ENCODE data around the gene GLYATL1.

The GLYATL1 gene

DNA sequence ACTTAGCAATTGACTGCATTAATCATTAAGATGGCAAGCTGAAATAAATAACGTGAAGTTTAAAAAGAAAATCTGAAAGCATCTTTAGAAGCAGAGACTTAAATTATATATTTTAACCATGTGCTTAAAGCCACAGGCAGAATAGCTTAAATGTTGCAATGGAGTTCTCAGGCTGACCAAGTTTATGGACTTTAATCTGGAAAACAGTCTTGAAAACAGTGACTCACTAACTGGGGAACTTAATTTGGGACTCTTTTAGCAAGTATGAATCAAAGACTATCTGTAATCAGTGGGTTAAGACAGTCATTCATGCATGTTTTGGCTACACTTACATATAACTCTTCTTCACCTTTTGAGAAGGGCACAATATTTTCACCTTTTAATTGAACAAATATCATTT lies 12.6 kb upstream of the GLYATL1 start:
- Histone ChIP-seq H3K9ac (ENCODE audit: low read length in 2 of 2) (no peak overlapping the region), H3K36me3 (ENCODE audit: control insufficient read depth in 2 of 2, insufficient read depth in 2 of 2, low read length in 2 of 2) (no peaks in the 10 kb centered on the region), H3K27me3 (ENCODE audit: control insufficient read depth in 1 of 2, insufficient read depth in 2 of 2, low read length in 2 of 2) (peaks cover 0 to 15% of the 10 kb centered on the region in 2 donors), H3K9me3 (ENCODE audit: control insufficient read depth in 2 of 2, low read length in 2 of 2) (no peaks in the 10 kb centered on the region), H3K4me1 (ENCODE audit: control insufficient read depth, insufficient read depth, low read length) (no peaks in the 10 kb centered on the region), H3K27ac (ENCODE audit: low read length) (no peak overlapping the region), H3K4me3 (ENCODE audit: low read length in 2 of 2) (no peak overlapping the region)

DNA sequence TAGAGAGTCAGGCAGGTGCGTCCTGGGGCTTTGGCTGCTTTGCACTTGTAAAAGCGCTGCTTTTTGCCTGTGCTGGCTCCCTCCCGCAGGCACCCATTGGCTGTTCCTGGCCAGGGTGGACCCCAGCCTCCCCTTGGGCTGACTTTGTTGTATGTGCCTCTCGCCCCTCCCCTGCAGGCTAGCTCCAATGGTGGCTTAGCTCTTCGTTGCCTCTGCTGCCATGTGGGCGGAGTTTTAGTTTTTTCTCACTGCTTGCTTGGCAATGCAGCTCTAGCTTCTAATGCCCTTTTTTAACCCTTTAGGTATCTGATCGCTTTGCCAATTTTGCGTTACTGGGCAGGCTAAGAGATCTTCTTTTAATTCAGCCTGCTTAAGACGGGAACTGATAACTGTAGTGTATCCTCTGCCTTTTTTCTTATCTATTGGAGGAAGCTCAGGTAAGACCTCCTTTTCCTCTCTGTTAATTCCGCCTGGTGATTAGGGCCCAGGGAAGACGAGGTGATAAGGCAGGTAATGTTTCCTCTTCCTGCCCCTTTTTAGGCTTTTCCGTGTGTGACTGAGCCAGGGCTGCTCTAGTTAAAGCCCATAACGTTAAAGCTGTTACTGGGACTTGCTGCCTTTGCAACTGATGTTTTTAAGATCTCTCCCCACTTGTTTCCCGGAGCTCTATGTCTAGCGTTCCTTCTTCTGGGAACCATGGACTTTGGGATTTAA lies 11.7 kb upstream of the GLYATL1 start:
- Histone ChIP-seq H3K4me1 (ENCODE audit: control insufficient read depth, insufficient read depth, low read length) (no peaks in the 10 kb centered on the region), H3K9ac (ENCODE audit: low read length in 2 of 2) (no peak overlapping the region), H3K27ac (ENCODE audit: low read length) (no peak overlapping the region), H3K27me3 (ENCODE audit: control insufficient read depth in 1 of 2, insufficient read depth in 2 of 2, low read length in 2 of 2) (peaks cover 0 to 15% of the 10 kb centered on the region in 2 donors), H3K4me3 (ENCODE audit: low read length in 2 of 2) (no peak overlapping the region), H3K9me3 (ENCODE audit: control insufficient read depth in 2 of 2, low read length in 2 of 2) (no peaks in the 10 kb centered on the region), H3K36me3 (ENCODE audit: control insufficient read depth in 2 of 2, insufficient read depth in 2 of 2, low read length in 2 of 2) (no peaks in the 10 kb centered on the region)

DNA sequence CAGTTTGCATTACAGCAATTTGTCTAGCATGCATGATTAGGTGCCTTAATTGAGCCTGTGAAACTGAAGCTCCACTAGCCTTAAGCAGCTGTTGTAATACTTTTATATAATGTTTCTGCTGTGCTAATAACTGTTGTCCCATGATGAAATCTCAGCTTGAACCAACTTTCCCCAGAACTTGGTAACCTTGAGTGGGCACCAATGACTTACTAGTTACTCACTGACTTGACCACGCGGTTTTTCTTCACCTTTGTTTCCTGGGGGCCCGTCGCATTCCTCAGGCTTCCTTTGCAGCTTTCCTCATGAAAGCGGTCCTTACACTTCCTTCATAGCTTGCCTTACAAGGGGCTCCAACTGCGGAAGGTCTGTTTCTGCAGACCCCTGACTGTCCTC lies 11.2 kb upstream of the GLYATL1 start:
- no peak overlapping the region for H3K27ac ChIP-seq (ENCODE audit: low read length)
- H3K9me3 ChIP-seq (ENCODE audit: control insufficient read depth in 2 of 2, low read length in 2 of 2): no peaks in the 10 kb centered on the region
- peaks cover 0 to 15% of the 10 kb centered on the region in 2 donors for H3K27me3 ChIP-seq (ENCODE audit: control insufficient read depth in 1 of 2, insufficient read depth in 2 of 2, low read length in 2 of 2)
- H3K4me3 ChIP-seq (ENCODE audit: low read length in 2 of 2): no peak overlapping the region
- H3K9ac ChIP-seq (ENCODE audit: low read length in 2 of 2): no peak overlapping the region
- H3K36me3 ChIP-seq (ENCODE audit: control insufficient read depth in 2 of 2, insufficient read depth in 2 of 2, low read length in 2 of 2): no peaks in the 10 kb centered on the region
- H3K4me1 ChIP-seq (ENCODE audit: control insufficient read depth, insufficient read depth, low read length): no peaks in the 10 kb centered on the region

DNA sequence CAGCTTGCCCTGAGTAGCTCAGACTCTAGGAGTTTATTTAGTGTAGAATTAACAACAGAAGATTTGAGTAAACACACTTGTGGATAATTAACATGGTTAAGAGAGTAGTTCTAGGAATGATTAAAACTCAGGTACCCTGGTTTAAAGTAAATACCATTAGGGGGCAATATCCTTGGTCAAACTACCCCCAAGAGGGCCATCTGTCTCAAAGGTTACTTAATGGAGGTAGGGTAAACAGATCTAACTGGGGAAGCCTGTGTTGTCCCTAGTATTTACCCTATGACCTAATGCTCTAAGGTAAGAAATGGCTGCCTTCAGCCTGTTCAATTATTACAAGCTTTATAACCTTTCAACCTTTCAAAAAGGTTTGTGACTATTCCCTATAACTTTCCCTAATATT lies 10.6 kb upstream of the GLYATL1 start:
- Histone ChIP-seq H3K9ac (ENCODE audit: low read length in 2 of 2) (no peak overlapping the region), H3K36me3 (ENCODE audit: control insufficient read depth in 2 of 2, insufficient read depth in 2 of 2, low read length in 2 of 2) (no peaks in the 10 kb centered on the region), H3K27ac (ENCODE audit: low read length) (no peak overlapping the region), H3K9me3 (ENCODE audit: control insufficient read depth in 2 of 2, low read length in 2 of 2) (no peaks in the 10 kb centered on the region), H3K27me3 (ENCODE audit: control insufficient read depth in 1 of 2, insufficient read depth in 2 of 2, low read length in 2 of 2) (peaks cover 0 to 15% of the 10 kb centered on the region in 2 donors), H3K4me3 (ENCODE audit: low read length in 2 of 2) (no peak overlapping the region), H3K4me1 (ENCODE audit: control insufficient read depth, insufficient read depth, low read length) (no peaks in the 10 kb centered on the region)

DNA sequence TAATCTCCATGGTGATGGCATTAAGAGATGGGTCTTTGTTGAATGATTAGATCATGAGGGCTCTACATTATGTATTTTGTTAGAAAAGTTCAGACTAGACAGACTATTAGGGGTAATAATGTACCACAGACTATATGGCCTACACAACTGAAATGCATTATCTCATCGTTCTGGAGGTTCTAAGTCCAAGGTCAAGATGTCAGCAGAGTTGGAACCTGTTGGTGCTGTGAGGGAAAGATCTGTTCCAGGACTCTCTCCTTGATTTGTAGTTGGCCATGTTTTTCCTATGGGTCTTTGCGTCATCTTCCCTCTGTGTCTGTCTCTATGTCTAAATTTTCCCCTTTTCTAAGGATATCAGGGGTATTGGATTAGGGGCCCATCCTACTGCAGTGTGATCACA lies 8.4 kb upstream of the GLYATL1 start:
- H3K4me1 ChIP-seq (ENCODE audit: control insufficient read depth, insufficient read depth, low read length): no peaks in the 10 kb centered on the region
- no peak overlapping the region for H3K9ac ChIP-seq (ENCODE audit: low read length in 2 of 2)
- H3K4me3 ChIP-seq (ENCODE audit: low read length in 2 of 2): no peak overlapping the region
- peaks cover 0 to 12% of the 10 kb centered on the region in 2 donors for H3K27me3 ChIP-seq (ENCODE audit: control insufficient read depth in 1 of 2, insufficient read depth in 2 of 2, low read length in 2 of 2)
- H3K27ac ChIP-seq (ENCODE audit: low read length): no peak overlapping the region
- H3K36me3 ChIP-seq (ENCODE audit: control insufficient read depth in 2 of 2, insufficient read depth in 2 of 2, low read length in 2 of 2): no peaks in the 10 kb centered on the region
- H3K9me3 ChIP-seq (ENCODE audit: control insufficient read depth in 2 of 2, low read length in 2 of 2): no peaks in the 10 kb centered on the region

DNA sequence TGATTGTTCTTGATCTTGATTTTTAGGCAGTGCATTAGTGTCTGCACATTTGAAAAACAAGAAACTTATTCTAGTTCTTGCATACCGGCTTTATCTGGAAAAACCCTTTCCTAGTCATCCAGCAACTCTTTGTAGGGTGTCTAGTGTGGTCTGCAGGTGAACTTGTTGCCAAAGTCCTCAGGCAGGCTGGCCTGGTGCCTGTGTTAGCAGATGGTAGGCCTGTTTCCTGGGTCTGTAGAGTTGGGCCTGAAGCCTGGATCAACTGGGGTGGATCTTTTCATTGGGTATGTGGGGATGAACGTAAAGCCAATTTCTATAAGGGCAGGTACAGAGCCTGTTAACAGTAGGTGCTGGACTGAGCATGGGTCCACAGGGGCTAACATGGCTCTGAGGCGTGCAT lies 5.6 kb upstream of the GLYATL1 start:
- no peaks in the 10 kb centered on the region for H3K27me3 ChIP-seq (ENCODE audit: control insufficient read depth in 1 of 2, insufficient read depth in 2 of 2, low read length in 2 of 2)
- H3K9me3 ChIP-seq (ENCODE audit: control insufficient read depth in 2 of 2, low read length in 2 of 2): no peaks in the 10 kb centered on the region
- H3K36me3 ChIP-seq (ENCODE audit: control insufficient read depth in 2 of 2, insufficient read depth in 2 of 2, low read length in 2 of 2): no peaks in the 10 kb centered on the region
- H3K4me3 ChIP-seq (ENCODE audit: low read length in 2 of 2): no peak overlapping the region
- H3K27ac ChIP-seq (ENCODE audit: low read length): no peak overlapping the region
- no peak overlapping the region for H3K9ac ChIP-seq (ENCODE audit: low read length in 2 of 2)
- no peaks in the 10 kb centered on the region for H3K4me1 ChIP-seq (ENCODE audit: control insufficient read depth, insufficient read depth, low read length)

DNA sequence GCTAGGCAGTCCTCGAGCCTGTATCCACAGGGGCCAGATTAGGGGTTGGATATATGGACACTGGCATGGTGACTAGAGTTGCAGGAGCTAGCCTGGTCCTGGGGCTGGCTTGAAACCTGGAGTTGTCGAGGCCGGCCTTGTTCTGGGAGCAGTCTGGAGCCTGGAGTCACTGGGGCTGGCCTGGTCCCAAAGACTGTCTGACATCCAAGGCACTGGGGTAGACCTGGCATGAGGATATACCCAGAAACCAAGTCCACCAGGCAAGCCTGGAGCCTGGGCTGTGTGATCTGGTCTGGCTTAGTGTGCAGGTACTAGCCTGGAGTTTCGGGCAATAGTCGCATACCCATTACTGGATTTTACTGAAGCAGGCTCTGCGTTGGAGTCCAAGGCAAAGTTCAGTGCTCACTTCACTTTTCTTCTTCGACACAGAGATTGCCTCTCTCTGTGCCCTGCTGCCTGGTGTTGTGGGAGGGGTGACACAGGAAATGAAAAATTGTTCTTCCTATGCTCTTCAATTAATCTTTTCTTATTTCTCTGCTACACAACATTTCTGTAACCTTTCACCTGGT lies 4.3 kb upstream of the GLYATL1 start:
- Histone ChIP-seq H3K4me3 (ENCODE audit: low read length in 2 of 2) (no peak overlapping the region), H3K4me1 (ENCODE audit: control insufficient read depth, insufficient read depth, low read length) (no peaks in the 10 kb centered on the region), H3K36me3 (ENCODE audit: control insufficient read depth in 2 of 2, insufficient read depth in 2 of 2, low read length in 2 of 2) (no peaks in the 10 kb centered on the region), H3K9ac (ENCODE audit: low read length in 2 of 2) (no peak overlapping the region), H3K9me3 (ENCODE audit: control insufficient read depth in 2 of 2, low read length in 2 of 2) (no peaks in the 10 kb centered on the region), H3K27ac (ENCODE audit: low read length) (no peak overlapping the region), H3K27me3 (ENCODE audit: control insufficient read depth in 1 of 2, insufficient read depth in 2 of 2, low read length in 2 of 2) (no peaks in the 10 kb centered on the region)

DNA sequence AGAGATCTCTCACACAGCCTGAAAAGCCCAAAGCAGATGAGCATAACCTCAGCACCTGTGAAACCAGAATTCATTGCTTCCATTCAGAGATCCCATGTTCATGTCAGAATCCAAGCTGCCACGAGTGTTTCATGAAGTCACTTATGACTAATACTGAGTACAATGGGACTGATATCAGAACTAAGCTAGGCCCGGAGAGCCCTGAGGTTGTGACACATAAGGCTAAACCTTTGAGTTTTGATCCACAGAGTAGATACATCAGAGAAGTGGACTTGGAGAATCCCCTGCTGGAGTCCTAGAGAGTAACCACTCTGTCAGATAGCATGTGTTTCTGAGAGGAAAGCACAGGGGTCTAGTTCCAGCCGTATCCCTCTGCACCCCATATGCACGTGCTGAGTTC lies 890 bp upstream of the GLYATL1 start:
- H3K9me3 ChIP-seq (ENCODE audit: control insufficient read depth in 2 of 2, low read length in 2 of 2): no peaks in the 10 kb centered on the region
- no peak overlapping the region for H3K4me3 ChIP-seq (ENCODE audit: low read length in 2 of 2)
- no peak overlapping the region for H3K27ac ChIP-seq (ENCODE audit: low read length)
- no peak overlapping the region for H3K9ac ChIP-seq (ENCODE audit: low read length in 2 of 2)
- H3K36me3 ChIP-seq (ENCODE audit: control insufficient read depth in 2 of 2, insufficient read depth in 2 of 2, low read length in 2 of 2): no peaks in the 10 kb centered on the region
- H3K27me3 ChIP-seq (ENCODE audit: control insufficient read depth in 1 of 2, insufficient read depth in 2 of 2, low read length in 2 of 2): no peaks in the 10 kb centered on the region
- H3K4me1 ChIP-seq (ENCODE audit: control insufficient read depth, insufficient read depth, low read length): no peaks in the 10 kb centered on the region

DNA sequence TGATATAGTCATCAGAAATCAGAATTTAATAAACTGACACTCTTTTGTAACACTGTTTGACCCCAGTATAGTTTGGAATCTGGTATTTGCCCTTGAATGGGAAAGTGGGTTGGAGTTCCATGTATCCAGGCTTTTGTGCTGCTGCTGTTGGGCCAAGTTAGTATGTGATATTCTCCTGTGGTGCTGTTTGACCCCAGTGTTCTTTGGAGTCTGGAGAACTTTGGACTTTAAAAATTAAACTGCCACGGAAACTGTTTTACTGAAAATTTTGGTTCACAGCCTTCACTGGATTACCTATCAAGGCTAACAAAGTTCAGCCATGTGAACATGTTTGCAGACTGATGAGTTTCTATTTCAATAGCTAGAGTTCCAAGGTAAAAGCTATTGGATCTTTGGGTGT lies 740 bp downstream of the GLYATL1 start:
- no peaks in the 10 kb centered on the region for H3K36me3 ChIP-seq (ENCODE audit: control insufficient read depth in 2 of 2, insufficient read depth in 2 of 2, low read length in 2 of 2)
- H3K27me3 ChIP-seq (ENCODE audit: control insufficient read depth in 1 of 2, insufficient read depth in 2 of 2, low read length in 2 of 2): no peaks in the 10 kb centered on the region
- no peak overlapping the region for H3K27ac ChIP-seq (ENCODE audit: low read length)
- no peak overlapping the region for H3K9ac ChIP-seq (ENCODE audit: low read length in 2 of 2)
- no peaks in the 10 kb centered on the region for H3K4me1 ChIP-seq (ENCODE audit: control insufficient read depth, insufficient read depth, low read length)
- no peaks in the 10 kb centered on the region for H3K9me3 ChIP-seq (ENCODE audit: control insufficient read depth in 2 of 2, low read length in 2 of 2)
- H3K4me3 ChIP-seq (ENCODE audit: low read length in 2 of 2): no peak overlapping the region

DNA sequence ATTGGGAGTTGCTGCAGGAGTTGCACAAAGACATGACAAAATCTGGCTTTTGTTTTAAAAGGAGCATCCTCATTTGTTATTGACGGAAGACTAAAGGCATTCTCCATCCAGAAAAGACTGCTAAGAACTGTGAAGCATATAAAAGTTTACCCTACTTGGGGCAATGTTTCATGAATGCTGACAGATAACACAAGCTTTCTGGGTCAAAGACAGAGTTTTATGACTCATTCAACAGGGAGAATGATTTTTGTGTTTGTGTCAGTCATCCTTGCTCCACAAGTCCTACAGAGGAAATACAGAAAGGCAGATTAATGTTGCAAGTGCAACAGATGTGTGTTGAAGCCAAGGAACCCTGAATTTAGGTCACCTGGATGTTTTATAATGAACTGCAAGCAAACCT lies 2.5 kb downstream of the GLYATL1 start:
- no peaks in the 10 kb centered on the region for H3K27me3 ChIP-seq (ENCODE audit: control insufficient read depth in 1 of 2, insufficient read depth in 2 of 2, low read length in 2 of 2)
- no peaks in the 10 kb centered on the region for H3K4me1 ChIP-seq (ENCODE audit: control insufficient read depth, insufficient read depth, low read length)
- H3K9me3 ChIP-seq (ENCODE audit: control insufficient read depth in 2 of 2, low read length in 2 of 2): no peaks in the 10 kb centered on the region
- no peak overlapping the region for H3K27ac ChIP-seq (ENCODE audit: low read length)
- H3K36me3 ChIP-seq (ENCODE audit: control insufficient read depth in 2 of 2, insufficient read depth in 2 of 2, low read length in 2 of 2): no peaks in the 10 kb centered on the region
- no peak overlapping the region for H3K9ac ChIP-seq (ENCODE audit: low read length in 2 of 2)
- H3K4me3 ChIP-seq (ENCODE audit: low read length in 2 of 2): no peak overlapping the region

DNA sequence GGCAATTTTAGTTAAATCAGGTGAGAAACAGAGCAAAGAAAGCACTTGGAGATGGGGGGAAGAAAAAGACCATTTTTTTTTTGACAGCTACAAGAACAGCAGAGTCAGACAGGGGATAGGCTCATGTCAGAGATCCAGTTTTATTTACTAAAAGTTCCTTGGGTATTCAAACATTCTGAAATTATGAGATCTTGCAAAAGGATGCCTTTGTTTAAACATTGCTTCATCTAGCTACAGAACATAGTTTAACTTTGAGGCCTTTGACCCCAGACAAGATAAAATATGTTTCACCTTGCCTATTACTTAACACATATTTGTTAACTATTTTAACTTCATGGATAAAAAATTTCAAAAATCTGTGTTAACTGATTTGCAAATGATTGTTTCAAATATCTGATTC lies 6.4 kb downstream of the GLYATL1 start:
- Histone ChIP-seq H3K27ac (ENCODE audit: low read length) (no peak overlapping the region), H3K9ac (ENCODE audit: low read length in 2 of 2) (no peak overlapping the region), H3K4me3 (ENCODE audit: low read length in 2 of 2) (no peak overlapping the region), H3K36me3 (ENCODE audit: control insufficient read depth in 2 of 2, insufficient read depth in 2 of 2, low read length in 2 of 2) (no peaks in the 10 kb centered on the region), H3K27me3 (ENCODE audit: control insufficient read depth in 1 of 2, insufficient read depth in 2 of 2, low read length in 2 of 2) (no peaks in the 10 kb centered on the region), H3K9me3 (ENCODE audit: control insufficient read depth in 2 of 2, low read length in 2 of 2) (no peaks in the 10 kb centered on the region), H3K4me1 (ENCODE audit: control insufficient read depth, insufficient read depth, low read length) (no peaks in the 10 kb centered on the region)
